Measurements from ENCODE around the gene FXYD1.

DNA sequence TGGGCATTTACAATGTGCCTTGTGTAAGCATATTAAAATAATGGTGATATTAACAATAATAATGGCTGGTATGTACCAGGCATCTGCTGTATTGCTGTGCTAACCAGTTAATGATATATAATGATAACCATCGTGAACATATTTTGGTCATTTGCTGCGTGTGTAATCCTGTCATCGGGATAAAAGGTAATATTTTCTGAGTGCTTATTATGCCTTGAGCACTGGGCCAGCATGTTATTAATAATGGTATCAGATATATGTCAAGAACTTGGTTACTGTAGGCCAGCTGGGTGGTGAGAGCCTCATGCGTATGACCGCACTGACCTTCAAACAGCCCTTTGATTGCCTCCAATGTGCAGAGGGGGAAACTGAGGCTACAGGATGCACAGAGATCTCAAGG is 45.2 kb upstream of the FXYD1 start:
- TF ChIP-seq, protein P1, sequence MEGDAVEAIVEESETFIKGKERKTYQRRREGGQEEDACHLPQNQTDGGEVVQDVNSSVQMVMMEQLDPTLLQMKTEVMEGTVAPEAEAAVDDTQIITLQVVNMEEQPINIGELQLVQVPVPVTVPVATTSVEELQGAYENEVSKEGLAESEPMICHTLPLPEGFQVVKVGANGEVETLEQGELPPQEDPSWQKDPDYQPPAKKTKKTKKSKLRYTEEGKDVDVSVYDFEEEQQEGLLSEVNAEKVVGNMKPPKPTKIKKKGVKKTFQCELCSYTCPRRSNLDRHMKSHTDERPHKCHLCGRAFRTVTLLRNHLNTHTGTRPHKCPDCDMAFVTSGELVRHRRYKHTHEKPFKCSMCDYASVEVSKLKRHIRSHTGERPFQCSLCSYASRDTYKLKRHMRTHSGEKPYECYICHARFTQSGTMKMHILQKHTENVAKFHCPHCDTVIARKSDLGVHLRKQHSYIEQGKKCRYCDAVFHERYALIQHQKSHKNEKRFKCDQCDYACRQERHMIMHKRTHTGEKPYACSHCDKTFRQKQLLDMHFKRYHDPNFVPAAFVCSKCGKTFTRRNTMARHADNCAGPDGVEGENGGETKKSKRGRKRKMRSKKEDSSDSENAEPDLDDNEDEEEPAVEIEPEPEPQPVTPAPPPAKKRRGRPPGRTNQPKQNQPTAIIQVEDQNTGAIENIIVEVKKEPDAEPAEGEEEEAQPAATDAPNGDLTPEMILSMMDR (IDR thresholded peaks at IDR 0.05), result no peak
- no peak for TF ChIP-seq POLR2A (IDR thresholded peaks at IDR 0.05)

Measured in esophagus squamous epithelium (tissue), 4 donors.